Mesenchymal stem cell (in vitro differentiated cells and primary cell): Measurements from ENCODE around the gene FEZF1.

ENCODE experiments used
- DNase-seq: peaks from one replicate; pipeline ENCODE4 v3.0.0-alpha.2; 2013
- H2AFZ ChIP-seq: one replicate; pipeline ENCODE4 v1.6.1; 2013; ENCODE audit warnings: low read depth, mild to moderate bottlenecking, control low read depth, inconsistent platforms, low read length, moderate library complexity
- H2AK5ac ChIP-seq: 2 replicates; pipeline ENCODE4 v1.6.1; 2013; ENCODE audit warnings: low read length, moderate library complexity, mild to moderate bottlenecking, inconsistent platforms; ENCODE audit not compliant: severe bottlenecking
- H2BK120ac ChIP-seq: one replicate; pipeline ENCODE4 v1.6.1; 2013; ENCODE audit warnings: low read depth, mild to moderate bottlenecking, inconsistent platforms, low read length, moderate library complexity
- H2BK12ac ChIP-seq, 2 experiments: one replicate each; pipeline ENCODE4 v1.6.1; 2013; ENCODE audit warnings: inconsistent platforms in 2 of 2, low read length in 2 of 2, mild to moderate bottlenecking in 2 of 2, moderate library complexity in 2 of 2, control low read depth in 1 of 2
- H2BK15ac ChIP-seq: one replicate; pipeline ENCODE4 v1.6.1; 2013; ENCODE audit warnings: mild to moderate bottlenecking, low read depth, inconsistent platforms; ENCODE audit not compliant: poor library complexity, severe bottlenecking
- H2BK5ac ChIP-seq: 2 replicates; pipeline ENCODE4 v1.6.1; 2013; ENCODE audit warnings: low read depth, mild to moderate bottlenecking, low read length, control low read depth, inconsistent platforms; ENCODE audit not compliant: poor library complexity, severe bottlenecking
- H3K14ac ChIP-seq, 2 experiments: one replicate each; pipeline ENCODE4 v1.6.1; 2013; ENCODE audit warnings: inconsistent platforms in 2 of 2, low read length in 2 of 2, control low read depth in 1 of 2, mild to moderate bottlenecking in 1 of 2, moderate library complexity in 1 of 2
- H3K18ac ChIP-seq, 2 experiments: one replicate each; pipeline ENCODE4 v1.6.1; 2013; ENCODE audit warnings: inconsistent platforms in 2 of 2, low read length in 2 of 2, control low read depth in 1 of 2, low read depth in 1 of 2, mild to moderate bottlenecking in 1 of 2
- H3K23ac ChIP-seq, 2 experiments: one replicate each; pipeline ENCODE4 v1.6.1; 2013; ENCODE audit warnings: inconsistent platforms in 2 of 2, low read length in 2 of 2, mild to moderate bottlenecking in 2 of 2, moderate library complexity in 2 of 2, control low read depth in 1 of 2
- H3K27ac ChIP-seq: 2 replicates; pipeline ENCODE4 v1.5.1; 2013; ENCODE audit warnings: mild to moderate bottlenecking, moderate library complexity, low read length, control low read depth, inconsistent platforms; ENCODE audit not compliant: poor library complexity, severe bottlenecking
- H3K27me3 ChIP-seq, 2 experiments: 2 replicates each; pipeline versions ENCODE4 v1.6.1 to v1.7.0; 2013; ENCODE audit warnings: low read length in 2 of 2, mild to moderate bottlenecking in 2 of 2, moderate library complexity in 2 of 2, control low read depth in 1 of 2, inconsistent platforms in 1 of 2; ENCODE audit not compliant: control insufficient read depth in 1 of 2, insufficient read depth in 1 of 2
- H3K36me3 ChIP-seq, 2 experiments: 2 replicates each; pipeline versions ENCODE4 v1.6.1 to v1.7.0; 2013; ENCODE audit warnings: low read length in 2 of 2, control low read depth in 1 of 2, inconsistent platforms in 1 of 2, low read depth in 1 of 2, mild to moderate bottlenecking in 1 of 2; ENCODE audit not compliant: insufficient read depth in 2 of 2, control insufficient read depth in 1 of 2
- H3K4ac ChIP-seq, 2 experiments: one replicate each; pipeline ENCODE4 v1.6.1; 2013; ENCODE audit warnings: inconsistent platforms in 2 of 2, low read length in 2 of 2, mild to moderate bottlenecking in 2 of 2, moderate library complexity in 2 of 2, control low read depth in 1 of 2, low read depth in 1 of 2
- H3K4me1 ChIP-seq: 2 replicates; pipeline ENCODE4 v1.6.1; 2013; ENCODE audit warnings: low read depth, low read length, control low read depth; ENCODE audit not compliant: control insufficient read depth, insufficient read depth
- H3K4me2 ChIP-seq: 2 replicates; pipeline ENCODE4 v1.6.1; 2013; ENCODE audit warnings: low read length, mild to moderate bottlenecking, inconsistent platforms; ENCODE audit not compliant: poor library complexity, severe bottlenecking
- H3K4me3 ChIP-seq, 2 experiments: 2 replicates each; pipeline versions ENCODE4 v1.5.1 to v1.7.0; 2013; ENCODE audit warnings: low read length in 2 of 2, mild to moderate bottlenecking in 2 of 2, control low read depth in 1 of 2, low read depth in 1 of 2; ENCODE audit not compliant: insufficient read depth in 1 of 2
- H3K79me1 ChIP-seq: replicated peaks from 2 replicates; pipeline ENCODE4 v1.6.1; 2013; ENCODE audit warnings: mild to moderate bottlenecking, control low read depth, low read length, inconsistent platforms; ENCODE audit not compliant: poor library complexity, severe bottlenecking
- H3K9ac ChIP-seq: 2 replicates; pipeline ENCODE4 v1.7.0; 2013; ENCODE audit warnings: mild to moderate bottlenecking, low read length, moderate library complexity
- H3K9me3 ChIP-seq: 2 replicates; pipeline ENCODE4 v1.7.0; 2013; ENCODE audit warnings: mild to moderate bottlenecking, low read length; ENCODE audit not compliant: control insufficient read depth
- H4K8ac ChIP-seq: one replicate; pipeline ENCODE4 v1.6.1; 2013; ENCODE audit warnings: inconsistent platforms, mild to moderate bottlenecking, low read length, moderate library complexity
- H4K91ac ChIP-seq: one replicate; pipeline ENCODE4 v1.6.1; 2013; ENCODE audit warnings: mild to moderate bottlenecking, low read length, inconsistent platforms
- WGBS: methylation state at CpG from one replicate; pipeline ENCODE4 v1.1.7; 2013; ENCODE audit warnings: mixed read lengths; 5-methylcytosine and 5-hydroxymethylcytosine counted together

FEZF1 gene

DNA sequence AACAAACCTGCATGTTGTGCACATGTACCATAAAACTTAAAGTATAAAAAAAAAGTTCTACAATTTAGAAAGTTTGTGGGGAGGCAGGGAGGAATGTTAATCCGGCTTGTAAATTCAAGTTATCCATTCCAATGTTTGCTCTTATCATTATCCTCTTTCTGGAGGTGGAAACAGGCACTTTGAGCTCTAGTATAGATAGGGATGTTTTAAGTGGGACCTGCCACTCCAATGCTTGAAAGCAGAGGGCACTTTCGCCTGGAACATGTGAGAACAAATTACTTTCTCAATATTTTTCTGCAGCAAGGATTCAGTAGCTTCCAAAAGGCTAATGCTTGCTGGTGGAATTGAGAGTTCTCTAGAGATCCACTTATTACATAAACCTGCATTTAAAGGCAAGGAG, 45.6 kb downstream of the FEZF1 start:
- DNase-seq: no peak
- Histone ChIP-seq H4K91ac (no peak overlapping the region), H4K8ac (no peak overlapping the region), H3K23ac (no peak overlapping the region), H2AK5ac (no peak overlapping the region), H2BK12ac (no peak overlapping the region), H3K14ac (no peak overlapping the region), H3K36me3 (no peaks in the 10 kb centered on the region), H3K4me3 (no peak overlapping the region), H3K18ac (no peak overlapping the region), H3K27me3 (peaks cover 3 to 15% of the 10 kb centered on the region in 2 experiments), H2BK15ac (no peak overlapping the region), H2BK5ac (no peak overlapping the region), H2AFZ (no peak overlapping the region), H3K4me2 (no peak overlapping the region), H3K79me1 (no peaks in the 10 kb centered on the region), H3K9me3 (no peaks in the 10 kb centered on the region), H3K4ac (no peak overlapping the region), H3K4me1 (no peaks in the 10 kb centered on the region), H3K27ac (no peak overlapping the region), H2BK120ac (no peak overlapping the region), H3K9ac (no peak overlapping the region)
- WGBS: no CpG with 5 or more reads among the region's 2 CpGs

DNA sequence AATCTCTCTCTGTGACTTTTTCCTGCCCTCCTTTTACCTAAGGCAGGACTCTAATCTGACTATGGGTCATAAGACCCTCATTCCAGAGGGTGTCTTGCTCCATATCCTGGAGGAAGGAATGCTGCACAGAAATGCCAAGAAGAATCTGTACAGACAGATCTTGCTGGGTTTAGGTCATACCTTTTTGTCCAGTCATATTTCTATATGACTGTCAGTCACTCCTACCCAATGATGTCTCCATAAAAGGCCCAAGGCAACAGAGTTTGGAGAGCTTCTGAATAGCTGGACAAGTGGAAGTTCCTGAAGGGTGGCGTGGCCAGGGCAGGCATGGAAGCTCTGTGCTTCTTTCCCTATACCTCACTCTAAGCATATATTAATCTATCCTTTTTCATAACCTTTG, 47.5 kb downstream of the FEZF1 start:
- no peaks in the 10 kb centered on the region for H3K36me3 ChIP-seq
- no peak overlapping the region for H2AK5ac ChIP-seq
- H2AFZ ChIP-seq: no peak overlapping the region
- H3K27me3 ChIP-seq: peaks cover 3 to 15% of the 10 kb centered on the region in 2 experiments
- H3K9me3 ChIP-seq: no peaks in the 10 kb centered on the region
- H2BK120ac ChIP-seq: no peak overlapping the region
- no peak overlapping the region for H3K4ac ChIP-seq
- no peaks in the 10 kb centered on the region for H3K79me1 ChIP-seq
- WGBS: no CpG with 5 or more reads among the region's 1 CpG
- H3K18ac ChIP-seq: no peak overlapping the region
- no peak overlapping the region for H2BK12ac ChIP-seq
- H3K14ac ChIP-seq: no peak overlapping the region
- no peak overlapping the region for H3K4me3 ChIP-seq
- H3K9ac ChIP-seq: no peak overlapping the region
- H3K4me1 ChIP-seq: no peaks in the 10 kb centered on the region
- H3K23ac ChIP-seq: no peak overlapping the region
- no peak overlapping the region for H4K8ac ChIP-seq
- no peak overlapping the region for H2BK5ac ChIP-seq
- no peak overlapping the region for H3K4me2 ChIP-seq
- no peak overlapping the region for H4K91ac ChIP-seq
- no peak overlapping the region for H3K27ac ChIP-seq
- no peak overlapping the region for H2BK15ac ChIP-seq
- no peak for DNase-seq

DNA sequence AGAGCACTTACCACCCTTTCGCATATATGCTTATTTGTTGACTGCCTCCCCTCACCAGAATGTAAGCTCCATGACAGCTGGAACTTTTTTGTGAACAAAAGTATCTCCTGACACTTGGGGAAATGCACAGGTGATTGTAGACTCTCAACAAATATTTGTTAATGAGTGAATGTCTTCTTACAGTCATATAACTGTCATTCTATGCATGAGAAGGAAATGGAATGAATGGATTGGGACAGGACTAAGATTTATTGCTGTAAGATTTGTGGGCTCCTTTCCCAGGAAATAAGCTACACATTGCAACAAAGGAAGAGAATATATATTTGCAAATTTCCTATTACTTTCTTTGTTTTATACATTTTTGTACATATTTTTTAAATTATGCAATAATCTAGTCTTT, 48.5 kb downstream of the FEZF1 start:
- H4K8ac ChIP-seq: no peak overlapping the region
- H2BK12ac ChIP-seq: no peak overlapping the region
- no peak overlapping the region for H4K91ac ChIP-seq
- H3K14ac ChIP-seq: no peak overlapping the region
- H3K23ac ChIP-seq: no peak overlapping the region
- no peak overlapping the region for H3K4ac ChIP-seq
- no peak overlapping the region for H2BK120ac ChIP-seq
- no peaks in the 10 kb centered on the region for H3K4me1 ChIP-seq
- no peak overlapping the region for H2AK5ac ChIP-seq
- H3K4me2 ChIP-seq: no peak overlapping the region
- no peak overlapping the region for H3K4me3 ChIP-seq
- no peak overlapping the region for H3K27ac ChIP-seq
- no peaks in the 10 kb centered on the region for H3K79me1 ChIP-seq
- 67% methylated on average over 1 of the region's 1 CpG for WGBS
- no peak overlapping the region for H2BK15ac ChIP-seq
- no peak for DNase-seq
- no peaks in the 10 kb centered on the region for H3K36me3 ChIP-seq
- no peak overlapping the region for H2BK5ac ChIP-seq
- H3K9ac ChIP-seq: no peak overlapping the region
- H3K27me3 ChIP-seq: peaks cover 3 to 14% of the 10 kb centered on the region in 2 experiments
- H3K18ac ChIP-seq: no peak overlapping the region
- H3K9me3 ChIP-seq: no peaks in the 10 kb centered on the region
- H2AFZ ChIP-seq: no peak overlapping the region

DNA sequence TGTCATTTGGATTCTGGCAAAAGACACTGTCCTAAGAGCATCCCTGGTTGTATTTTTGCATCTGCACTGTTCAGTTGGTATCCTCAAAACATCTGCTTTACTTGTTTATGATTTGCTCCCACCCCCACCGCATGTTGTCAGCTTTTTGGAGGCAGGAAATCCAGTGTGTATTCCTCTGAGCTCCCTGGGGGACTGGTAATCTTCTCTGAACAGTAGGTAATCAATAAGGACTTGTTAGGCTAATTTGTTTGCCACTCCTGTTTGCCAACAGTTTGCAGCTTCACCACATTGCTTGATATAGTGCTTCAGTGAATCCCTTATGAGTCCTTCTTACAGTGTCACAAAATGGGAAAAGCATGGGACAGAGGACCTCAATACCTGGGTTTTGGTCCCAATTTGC, 49.1 kb downstream of the FEZF1 start:
- Histone ChIP-seq H3K27me3 (peaks cover 3 to 14% of the 10 kb centered on the region in 2 experiments), H3K4me1 (no peaks in the 10 kb centered on the region), H4K91ac (no peak overlapping the region), H4K8ac (no peak overlapping the region), H3K27ac (no peak overlapping the region), H3K79me1 (no peaks in the 10 kb centered on the region), H3K36me3 (no peaks in the 10 kb centered on the region), H2BK120ac (no peak overlapping the region), H3K14ac (no peak overlapping the region), H3K4me3 (no peak overlapping the region), H2BK12ac (no peak overlapping the region), H3K4me2 (no peak overlapping the region), H2BK5ac (no peak overlapping the region), H3K4ac (no peak overlapping the region), H2BK15ac (no peak overlapping the region), H2AFZ (no peak overlapping the region), H3K23ac (no peak overlapping the region), H2AK5ac (no peak overlapping the region), H3K18ac (no peak overlapping the region), H3K9ac (no peak overlapping the region), H3K9me3 (no peaks in the 10 kb centered on the region)
- DNase-seq: no peak
- WGBS: 0% methylated on average over 1 of the region's 1 CpG
